SK-N-SH (cell line): ENCODE results near the gene LTB4R. TPM values are rescaled to one million over a fixed set of nuclear protein-coding genes. Genes with fewer than 3 reads are reported as not detected.

ENCODE experiments used
- CTCF ChIA-PET: fragments of 300-600, 350-600 bp; formaldehyde crosslinking; extraction: SDS; loops from one replicate; lab custom pipeline; 2021; lab: Yijun Ruan, JAX
- POLR2A ChIA-PET: fragments of 350-600 bp; sonication (Branson Sonifier 250); formaldehyde crosslinking; extraction: SDS; loops from one replicate; lab custom pipeline; 2020; ENCODE audit warnings: antibody characterized with exemption, inconsistent platforms; lab: Yijun Ruan, JAX
- DNase-seq: peaks from one replicate; pipeline ENCODE4 v3.0.0; 2012
- H2AFZ ChIP-seq: fragments of 200-600 bp; sonication (generic); 2 replicates; pipeline ENCODE4 v1.8.1; 2016; ENCODE audit warnings: antibody characterized with exemption, mild to moderate bottlenecking, low read depth
- H3F3A ChIP-seq: fragments of 200-600 bp; sonication (generic); replicated peaks from 2 replicates; pipeline ENCODE3; 2016; ENCODE audit warnings: antibody characterized with exemption, mild to moderate bottlenecking; ENCODE audit not compliant: insufficient read depth
- H3K27ac ChIP-seq, 2 experiments: fragments of 200-500 bp in 1 of 2; fragments of 200-600 bp in 1 of 2; sonication (Bioruptor generic) in 1 of 2; sonication (generic), shearing (Covaris generic) in 1 of 2; 2 replicates each; pipeline versions ENCODE4 v1.5.1 to v1.6.1; 2014 to 2016; ENCODE audit warnings: low read depth in 2 of 2, inconsistent platforms in 1 of 2, low read length in 1 of 2, mild to moderate bottlenecking in 1 of 2, mixed read lengths in 1 of 2
- H3K27me3 ChIP-seq: fragments of 200-600 bp; sonication (generic), shearing (Covaris generic); 2 replicates; pipeline ENCODE4 v1.6.1; 2016; ENCODE audit warnings: mixed run types; ENCODE audit not compliant: insufficient read depth
- H3K36me3 ChIP-seq, 2 experiments: fragments of 200-500 bp in 1 of 2; fragments of 200-600 bp in 1 of 2; sonication (Bioruptor generic) in 1 of 2; sonication (generic) in 1 of 2; replicated peaks in 1 of 2; 2 replicates each; pipeline versions ENCODE3 to v1.5.1; 2014 to 2016; ENCODE audit warnings: low read length in 1 of 2, mild to moderate bottlenecking in 1 of 2; ENCODE audit not compliant: insufficient read depth in 2 of 2, control insufficient read depth in 1 of 2
- H3K4me1 ChIP-seq, 2 experiments: fragments of 200-500 bp in 1 of 2; fragments of 200-600 bp in 1 of 2; sonication (Bioruptor generic) in 1 of 2; sonication (generic), shearing (Covaris generic) in 1 of 2; 2 replicates each; pipeline versions ENCODE4 v1.5.1 to v1.6.1; 2014 to 2016; ENCODE audit warnings: low read depth in 1 of 2, low read length in 1 of 2, mixed run types in 1 of 2; ENCODE audit not compliant: insufficient read depth in 2 of 2, control insufficient read depth in 1 of 2
- H3K4me2 ChIP-seq: fragments of 200-600 bp; sonication (generic), shearing (Covaris generic); 2 replicates; pipeline ENCODE4 v1.6.1; 2017; ENCODE audit warnings: mixed run types
- H3K4me3 ChIP-seq, 2 experiments: fragments of 200-500 bp in 1 of 2; fragments of 200-600 bp in 1 of 2; sonication (Bioruptor generic) in 1 of 2; sonication (generic), shearing (Covaris generic) in 1 of 2; 2 replicates each; pipeline versions ENCODE4 v1.5.1 to v1.8.1; 2014 to 2016; ENCODE audit warnings: low read depth in 2 of 2, inconsistent platforms in 1 of 2, low read length in 1 of 2, mild to moderate bottlenecking in 1 of 2, mixed read lengths in 1 of 2, moderate library complexity in 1 of 2
- H3K79me2 ChIP-seq: fragments of 200-600 bp; sonication (generic); 2 replicates; pipeline ENCODE4 v1.8.1; 2017; ENCODE audit warnings: mild to moderate bottlenecking; ENCODE audit not compliant: insufficient read depth
- H3K9ac ChIP-seq: fragments of 200-600 bp; sonication (generic); 2 replicates; pipeline ENCODE4 v1.6.1; 2017; ENCODE audit warnings: mixed run types
- H3K9me2 ChIP-seq: fragments of 200-600 bp; sonication (generic); 2 replicates; pipeline ENCODE4 v1.6.1; 2017; ENCODE audit warnings: mixed run types
- H3K9me3 ChIP-seq: fragments of 200-600 bp; sonication (generic); 2 replicates; pipeline ENCODE4 v1.6.1; 2017; ENCODE audit warnings: mixed run types, mild to moderate bottlenecking, moderate library complexity
- H4K20me1 ChIP-seq: fragments of 200-600 bp; sonication (generic); 2 replicates; pipeline ENCODE4 v1.6.1; 2017; ENCODE audit warnings: mild to moderate bottlenecking, mixed run types; ENCODE audit not compliant: insufficient read depth
- CHD2 ChIP-seq: fragments of 150-350 bp; IDR thresholded peaks from 2 replicates; pipeline ENCODE4 v1.6.1; 2018; ENCODE audit warnings: low read length; ENCODE audit not compliant: partially characterized antibody
- FOSL2 ChIP-seq: IDR thresholded peaks from 2 replicates; pipeline ENCODE4 v1.4.0; 2012; ENCODE audit warnings: low read depth, mild to moderate bottlenecking, moderate library complexity, borderline replicate concordance
- GABPA ChIP-seq: IDR thresholded peaks from 2 replicates; pipeline ENCODE4 v1.4.0; 2012; ENCODE audit warnings: low read depth, mild to moderate bottlenecking
- IRF3 ChIP-seq: fragments of 150-350 bp; IDR thresholded peaks from 2 replicates; pipeline ENCODE4 v1.6.1; 2016; ENCODE audit warnings: mild to moderate bottlenecking, low read depth, low read length
- MXI1 ChIP-seq: IDR thresholded peaks from 2 replicates; pipeline ENCODE4 v1.6.1; 2012; ENCODE audit warnings: mild to moderate bottlenecking, low read depth, low read length, improper control_type of control experiment
- PBX3 ChIP-seq: IDR thresholded peaks from 2 replicates; pipeline ENCODE4; 2012
- POLR2AphosphoS5 ChIP-seq: IDR thresholded peaks from 2 replicates; pipeline ENCODE4 v1.6.1; 2012; ENCODE audit warnings: low read depth, low read length
- RCOR1 ChIP-seq: fragments of 150-350 bp; IDR thresholded peaks from 2 replicates; pipeline ENCODE4 v1.6.1; 2017; ENCODE audit warnings: antibody characterized with exemption, low read length
- RXRA ChIP-seq: IDR thresholded peaks from 2 replicates; pipeline ENCODE4 v1.4.0; 2012; ENCODE audit warnings: low read depth, mild to moderate bottlenecking, borderline replicate concordance
- SIN3A ChIP-seq: IDR thresholded peaks from 2 replicates; pipeline ENCODE4 v1.6.1; 2012; ENCODE audit warnings: low read depth, mild to moderate bottlenecking, low read length, moderate library complexity, borderline replicate concordance
- TAF1 ChIP-seq: IDR thresholded peaks from 2 replicates; pipeline ENCODE4 v1.6.1; 2012; ENCODE audit warnings: low read depth, mild to moderate bottlenecking, low read length, moderate library complexity, borderline replicate concordance
- TCF12 ChIP-seq: IDR thresholded peaks from 2 replicates; pipeline ENCODE4 v1.4.0; 2012
- TEAD4 ChIP-seq: IDR thresholded peaks from 2 replicates; pipeline ENCODE4 v1.4.0; 2012; ENCODE audit warnings: mild to moderate bottlenecking, borderline replicate concordance; ENCODE audit not compliant: insufficient read depth
- USF2 ChIP-seq: fragments of 150-350 bp; IDR thresholded peaks from 2 replicates; pipeline ENCODE4 v1.6.1; 2017; ENCODE audit warnings: antibody characterized with exemption, low read length, low read depth, borderline replicate concordance
- WGBS: methylation state at CpG from one replicate; pipeline ENCODE4 v1.1.6; 2017; ENCODE audit warnings: low lambda C conversion rate; 5-methylcytosine and 5-hydroxymethylcytosine counted together
- polyA plus RNA-seq, 3 experiments: library from polyadenylated mRNA; depleted of rRNA; stranded (reverse); fragments of >200 nt; gene quantifications; 2 replicates each; pipeline ENCODE4 v1.2.3, GENCODE V29; 2012
- TF ChIP-seq, protein P1 (sequence below): IDR thresholded peaks from 2 replicates; pipeline ENCODE4 v1.4.0; 2012; ENCODE audit warnings: low read depth

LTB4R gene
- polyA plus RNA-seq, 1 of the 3 experiments (the other 2 are of a cell fraction) = 11.9 TPM

DNA sequence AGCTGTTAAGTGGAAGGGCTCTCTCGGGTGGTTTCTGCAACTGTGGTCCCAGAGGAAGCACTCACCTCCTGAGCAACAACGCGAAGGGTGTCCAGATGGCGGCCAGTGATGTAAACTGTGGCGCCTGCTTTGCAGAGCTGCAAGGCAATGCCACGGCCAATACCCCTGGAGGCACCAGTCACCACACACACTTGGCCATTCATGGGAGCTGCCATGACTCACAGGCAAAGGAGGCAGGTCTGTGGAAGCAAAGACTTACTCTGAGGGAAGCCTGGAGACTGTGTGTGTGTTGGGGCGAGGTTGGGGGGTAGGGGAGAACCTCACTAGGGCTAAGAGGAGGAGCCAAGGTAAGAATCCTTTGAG, 12.4 kb upstream of the LTB4R start:
- peak overlapping the region; percentile 90; the same call in 1 of the 2 replicates for H2AFZ ChIP-seq
- no peak for DNase-seq
- 12% methylated on average over 7 of the region's 7 CpGs for WGBS
- no peaks in the 10 kb centered on the region for H3K27me3 ChIP-seq
- H3K79me2 ChIP-seq = peaks cover 28% of the 10 kb centered on the region
- no peaks in the 10 kb centered on the region for H3K9me2 ChIP-seq
- H3K36me3 ChIP-seq = peaks cover 39 to 42% of the 10 kb centered on the region in 2 experiments
- peak overlapping the region; percentile 98 for H3K4me2 ChIP-seq
- peak overlapping the region in 1 of 2 experiments; percentile 69; a peak in 2 of 4 replicates for H3K27ac ChIP-seq
- no peaks in the 10 kb centered on the region for H3K9me3 ChIP-seq
- no peaks in the 10 kb centered on the region for H4K20me1 ChIP-seq
- POLR2A ChIA-PET = interaction anchor here (1.0 to 4.5 kb wide), 3 partner anchors 9 to 57 kb away, joined by 4 to 27 read pairs (median 4); partner anchors contain the start of genes CIDEB, RABGGTA and TINF2
- H3K4me1 ChIP-seq = peaks cover 13 to 14% of the 10 kb centered on the region in 2 experiments
- H3F3A ChIP-seq = peaks cover 21% of the 10 kb centered on the region
- peak overlapping the region; percentile 92 to 93 for H3K4me3 ChIP-seq
- peak overlapping the region; percentile 82 for H3K9ac ChIP-seq
- CTCF ChIA-PET = interaction anchor here (2.2 to 8.1 kb wide), 6 partner anchors 10 to 137 kb away, joined by 7 to 191 read pairs (median 52); partner anchors contain the start of genes CHMP4A, CIDEB, LTB4R2 and MDP1
- TF ChIP-seq TEAD4 (no peak), FOSL2 (peak; percentile 22; the same call in 1 of the 2 replicates), IRF3 (no peak), PBX3 (no peak), TAF1 (no peak)

GRCh38 chr14:24299255-24300191, 11.8 kb upstream of the LTB4R start, which contains the start of the genes DHRS1 and NOP9:
Gene DHRS1, minus strand, starts transcription at chr14:24299780. Its CDS starts 674 bp downstream, at chr14:24299106.
Gene NOP9, plus strand, starts transcription at chr14:24299850. Its CDS starts 105 bp downstream, at chr14:24299955.
- TF ChIP-seq FOSL2 (peak; percentile 11; the same call in 1 of the 2 replicates), TCF12 (peak; percentile 14; the same call in 1 of the 2 replicates), CHD2 (peak; percentile 66), POLR2AphosphoS5 (peak; percentile 76), SIN3A (peak; percentile 94), TAF1 (peak; percentile 54; the same call in 1 of the 2 replicates), USF2 (no peak), RCOR1 (0 out of 2 replicates have a peak, but pooled peaks have one; percentile 27), RXRA (no peak), PBX3 (no peak), MXI1 (peak; percentile 97), GABPA (0 out of 2 replicates have a peak, but pooled peaks have one; percentile 20)
- TF ChIP-seq, protein P1, sequence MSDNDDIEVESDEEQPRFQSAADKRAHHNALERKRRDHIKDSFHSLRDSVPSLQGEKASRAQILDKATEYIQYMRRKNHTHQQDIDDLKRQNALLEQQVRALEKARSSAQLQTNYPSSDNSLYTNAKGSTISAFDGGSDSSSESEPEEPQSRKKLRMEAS = peak; percentile 92
- peak within 1 kb of the TSS; percentile 98 for H3K4me2 ChIP-seq
- H3K27ac ChIP-seq = peak within 1 kb of the TSS; percentile 63 to 69; a peak in 3 of 4 replicates
- CTCF ChIA-PET = interaction anchor here (0.8 to 8.1 kb wide), 9 partner anchors 9 to 208 kb away, joined by 3 to 191 read pairs (median 20); partner anchors contain the start of genes CHMP4A, CIDEB, LTB4R2 and MDP1
- H3K4me1 ChIP-seq = peaks cover 13 to 14% of the 10 kb centered on the region in 2 experiments
- peak; percentile 97 for DNase-seq
- H3K4me3 ChIP-seq = peak within 1 kb of the TSS; percentile 92 to 93
- H3F3A ChIP-seq = peaks cover 21% of the 10 kb centered on the region
- H3K9ac ChIP-seq = peak within 1 kb of the TSS; percentile 82
- POLR2A ChIA-PET = interaction anchor here (1.0 to 4.5 kb wide), 4 partner anchors 8 to 57 kb away, joined by 4 to 27 read pairs (median 5); partner anchors contain the start of genes CIDEB, RABGGTA and TINF2
- no peaks in the 10 kb centered on the region for H4K20me1 ChIP-seq
- H3K79me2 ChIP-seq = peaks cover 28% of the 10 kb centered on the region
- under 1% methylated on average over 44 of the region's 75 CpGs for WGBS
- no peaks in the 10 kb centered on the region for H3K9me3 ChIP-seq
- no peaks in the 10 kb centered on the region for H3K27me3 ChIP-seq
- no peaks in the 10 kb centered on the region for H3K9me2 ChIP-seq
- H3K36me3 ChIP-seq = peaks cover 41 to 48% of the 10 kb centered on the region in 2 experiments
- peak within 1 kb of the TSS; percentile 90; the same call in 1 of the 2 replicates for H2AFZ ChIP-seq
